BJ (cell line): Measurements from ENCODE around the gene SLIT3. TPM values are rescaled to one million over a fixed set of nuclear protein-coding genes. Genes with fewer than 3 reads are reported as not detected.

Experiments used
- CTCF ChIA-PET: fragments of 350-600 bp; formaldehyde crosslinking; extraction: SDS; loops from one replicate; lab custom pipeline; 2021; ENCODE audit warnings: antibody characterized with exemption, inconsistent platforms; lab: Yijun Ruan, JAX
- POLR2A ChIA-PET: fragments of 300-600 bp; sonication (Branson Sonifier 250); formaldehyde crosslinking; extraction: SDS; loops from one replicate; lab custom pipeline; 2021; ENCODE audit warnings: antibody characterized with exemption; lab: Charles Lee
- DNase-seq: peaks from one replicate; pipeline ENCODE4 v3.0.0-alpha.2; 2011; ENCODE audit warnings: low read depth
- H3K27me3 ChIP-seq: 2 replicates; pipeline ENCODE4 v1.6.0; 2011; ENCODE audit warnings: low read length; ENCODE audit not compliant: control insufficient read depth, insufficient read depth
- H3K36me3 ChIP-seq: 2 replicates; pipeline ENCODE4 v1.5.1; 2011; ENCODE audit warnings: low read length; ENCODE audit not compliant: control insufficient read depth, insufficient read depth
- H3K4me3 ChIP-seq: 2 replicates; pipeline ENCODE4 v1.5.1; 2011; ENCODE audit warnings: low read depth, mild to moderate bottlenecking, control low read depth, low read length
- CTCF ChIP-seq: IDR thresholded peaks from 2 replicates; pipeline ENCODE4 v1.5.1; 2011; ENCODE audit warnings: low read depth, mild to moderate bottlenecking, control low read depth, inconsistent platforms, low read length, moderate library complexity; ENCODE audit not compliant: insufficient read depth
- polyA plus RNA-seq: library from polyadenylated mRNA; depleted of rRNA; stranded (reverse); fragments of >200 nt; gene quantifications from 2 replicates; pipeline ENCODE4 v1.2.3, GENCODE V29; 2011

The SLIT3 gene
- polyA plus RNA-seq, 1 experiment: 26.8 TPM

DNA sequence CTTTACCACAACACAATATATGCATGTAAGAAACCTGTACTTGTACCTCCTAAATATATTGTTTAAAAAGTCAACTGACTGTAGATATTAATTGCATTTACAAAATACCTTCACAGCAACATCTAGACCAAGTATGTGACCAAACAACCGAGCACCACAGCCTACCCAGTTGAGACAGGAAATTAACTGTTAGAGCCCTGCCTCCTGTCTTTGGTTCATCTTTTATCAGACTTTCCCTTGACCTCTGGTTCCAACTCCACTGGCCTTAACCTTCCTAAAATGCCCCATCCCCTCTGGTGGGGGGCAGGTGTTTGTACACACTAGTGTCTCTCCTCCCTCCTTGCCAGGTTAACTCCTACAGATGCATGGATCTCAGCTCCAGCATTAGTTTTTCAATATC, 566.8 kb downstream of the SLIT3 start:
- no peak overlapping the region for H3K4me3 ChIP-seq
- no peak for DNase-seq
- no peaks in the 10 kb centered on the region for H3K36me3 ChIP-seq
- TF ChIP-seq CTCF: no peak
- POLR2A ChIA-PET: no interaction called here
- CTCF ChIA-PET: interaction anchor here (1.2 to 1.5 kb wide), 2 partner anchors 8 to 847 kb away, joined by 3 to 4 read pairs; no protein-coding TSS in a partner anchor
- no peaks in the 10 kb centered on the region for H3K27me3 ChIP-seq

- POLR2A ChIA-PET: no interaction called here
- H3K27me3 ChIP-seq: no peaks in the 10 kb centered on the region
- H3K36me3 ChIP-seq: no peaks in the 10 kb centered on the region
- CTCF ChIA-PET: no interaction called here
- DNase-seq: no peak
- TF ChIP-seq CTCF: no peak
- H3K4me3 ChIP-seq: no peak overlapping the region
These were observed 572.3 kb downstream of the SLIT3 start for GRCh38 chr5:168728546-168729211.

- no peak for TF ChIP-seq CTCF
- DNase-seq: no peak
- ChIA-PET POLR2A (no interaction called here), CTCF (interaction anchor here (0.9 kb wide), 1 partner anchor 8 kb away, joined by 3 read pairs; no protein-coding TSS in a partner anchor)
- H3K4me3 ChIP-seq: no peak overlapping the region
- no peaks in the 10 kb centered on the region for H3K36me3 ChIP-seq
- no peaks in the 10 kb centered on the region for H3K27me3 ChIP-seq
These were observed 573.4 kb downstream of the SLIT3 start for GRCh38 chr5:168727547-168727946.

DNA sequence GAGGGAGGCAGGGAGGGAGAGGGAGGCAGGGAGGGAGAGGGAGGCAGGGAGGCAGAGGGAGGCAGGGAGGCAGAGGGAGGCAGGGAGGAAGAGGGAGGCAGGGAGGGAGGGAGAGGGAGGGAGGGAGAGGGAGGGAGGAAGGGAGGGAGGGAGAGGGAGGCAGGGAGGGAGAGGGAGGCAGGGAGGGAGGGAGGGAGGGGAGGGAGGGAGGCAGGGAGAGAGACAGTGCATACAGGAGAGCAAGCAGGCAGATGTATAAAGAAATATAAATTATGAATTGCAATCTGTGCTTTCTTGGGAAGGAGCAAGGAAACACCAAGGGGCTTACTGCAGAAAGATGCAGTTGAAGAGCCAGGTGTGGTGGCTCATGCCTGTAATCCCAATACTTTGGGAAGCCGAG, 574.6 kb downstream of the SLIT3 start:
- ChIA-PET POLR2A (no interaction called here), CTCF (interaction anchor here (0.7 to 1.5 kb wide), 2 partner anchors 9 to 811 kb away, joined by 3 to 4 read pairs; no protein-coding TSS in a partner anchor)
- H3K4me3 ChIP-seq: no peak overlapping the region
- H3K27me3 ChIP-seq: no peaks in the 10 kb centered on the region
- H3K36me3 ChIP-seq: no peaks in the 10 kb centered on the region
- DNase-seq: no peak
- TF ChIP-seq CTCF: no peak

DNA sequence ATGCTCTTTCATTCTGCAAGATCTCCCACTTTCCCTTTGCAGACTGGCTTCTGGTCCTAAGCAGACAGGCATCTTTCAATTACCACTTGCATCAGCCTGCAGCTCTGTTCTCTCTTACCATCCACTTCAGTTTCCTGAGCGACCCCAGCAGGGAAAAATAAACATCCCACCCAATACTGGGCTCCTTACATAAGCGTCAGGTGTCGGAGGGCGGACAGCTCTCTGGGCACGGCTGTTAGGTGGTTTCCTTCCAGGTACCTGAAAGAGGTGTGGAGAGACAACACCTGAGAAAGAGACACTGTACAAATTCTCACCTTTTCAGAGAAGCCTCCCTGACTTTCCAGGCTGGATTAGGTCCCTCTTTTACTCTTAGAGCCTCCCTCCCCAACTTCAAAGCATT, 576.7 kb downstream of the SLIT3 start:
- no peak for DNase-seq
- ChIA-PET CTCF (interaction anchor here (0.6 kb wide), 1 partner anchor 562 kb away, joined by 3 read pairs; no protein-coding TSS in a partner anchor), POLR2A (no interaction called here)
- Histone ChIP-seq H3K4me3 (no peak overlapping the region), H3K27me3 (no peaks in the 10 kb centered on the region), H3K36me3 (peaks cover 1% of the 10 kb centered on the region)
- no peak for TF ChIP-seq CTCF
